ENCODE results near the gene RAC3.

The RAC3 gene

GRCh38 chr17:82013772-82014321 is 17.6 kb upstream of the RAC3 start:
- DNase-seq, result no peak

- no peak for DNase-seq
These were observed 17.0 kb upstream of the RAC3 start for GRCh38 chr17:82014432-82014831.

- DNase-seq, result no peak
These were observed 16.5 kb upstream of the RAC3 start for GRCh38 chr17:82014971-82015310.

- no peak for DNase-seq
These were observed 16.0 kb upstream of the RAC3 start for GRCh38 chr17:82015311-82015971.

GRCh38 chr17:82016061-82016874 is 15.2 kb upstream of the RAC3 start:
- DNase-seq, result no peak

- DNase-seq, result no peak
These were observed 14.5 kb upstream of the RAC3 start for GRCh38 chr17:82016875-82017459.

- no peak for DNase-seq
These were observed 13.8 kb upstream of the RAC3 start for GRCh38 chr17:82017612-82018151.

- DNase-seq, result peak; percentile 67
These were observed 13.1 kb upstream of the RAC3 start for GRCh38 chr17:82018152-82018988.

- DNase-seq, result no peak
These were observed 12.3 kb upstream of the RAC3 start for GRCh38 chr17:82018989-82019689.

GRCh38 chr17:82019690-82020571 is 11.5 kb upstream of the RAC3 start:
- no peak for DNase-seq

- DNase-seq, result no peak
These were observed 10.8 kb upstream of the RAC3 start for GRCh38 chr17:82020572-82021106.

- no peak for DNase-seq
These were observed 10.2 kb upstream of the RAC3 start for GRCh38 chr17:82021107-82021899.

- DNase-seq, result no peak
These were observed 9.6 kb upstream of the RAC3 start for GRCh38 chr17:82021900-82022309.

- DNase-seq, result no peak
These were observed 9.0 kb upstream of the RAC3 start, which contains the start of gene CENPX for GRCh38 chr17:82022310-82022980. CENPX (minus strand) TSS chr17:82022878; CDS start chr17:82022861, 17 bp downstream.

- peak; percentile 98 for DNase-seq
These were observed 8.5 kb upstream of the RAC3 start, which contains the start of gene LRRC45 for GRCh38 chr17:82022981-82023446. LRRC45 (plus strand) TSS chr17:82023305; CDS start chr17:82023644, 339 bp downstream.

- DNase-seq, result no peak
These were observed 7.8 kb upstream of the RAC3 start for GRCh38 chr17:82023447-82024241.

- no peak for DNase-seq
These were observed 6.6 kb upstream of the RAC3 start for GRCh38 chr17:82024859-82025258.

Measured in NCI-H2081 treated with DMSO at 0.1 percent for 48 hours (cell line).